ENCODE data around the gene ANKRD34A.

ANKRD34A gene

GRCh38 chr1:145955436-145955835 lies 8.9 kb downstream of the ANKRD34A start:
- DNase-seq (ENCODE audit: low read depth) = no peak
- no peak for TF ChIP-seq CTCF (IDR thresholded peaks at IDR 0.05; ENCODE audit: low read length, missing control alignments)
- H3K4me3 ChIP-seq (replicated peaks; ENCODE audit: low read depth, low read length) = peak overlapping the region; percentile 70

- no peak for DNase-seq (ENCODE audit: low read depth)
- no peak for TF ChIP-seq CTCF (IDR thresholded peaks at IDR 0.05; ENCODE audit: low read length, missing control alignments)
Observed at GRCh38 chr1:145953861-145954260, 10.5 kb downstream of the ANKRD34A start.

GRCh38 chr1:145952903-145953302 lies 11.5 kb downstream of the ANKRD34A start:
- no peak overlapping the region for H3K4me3 ChIP-seq (replicated peaks; ENCODE audit: low read depth, low read length)
- no peak for TF ChIP-seq CTCF (IDR thresholded peaks at IDR 0.05; ENCODE audit: low read length, missing control alignments)
- DNase-seq (ENCODE audit: low read depth) = no peak

More at GRCh38 chr1:145953861-145954260, 10.5 kb downstream of the ANKRD34A start:
- no peak overlapping the region for H3K4me3 ChIP-seq (replicated peaks; ENCODE audit: low read depth, low read length)

GRCh38 chr1:145951526-145951925 lies 12.8 kb downstream of the ANKRD34A start:
- no peak for DNase-seq (ENCODE audit: low read depth)
- H3K4me3 ChIP-seq (replicated peaks; ENCODE audit: low read depth, low read length) = no peak overlapping the region
- TF ChIP-seq CTCF (IDR thresholded peaks at IDR 0.05; ENCODE audit: low read length, missing control alignments) = no peak

GRCh38 chr1:145949219-145949618 lies 15.2 kb downstream of the ANKRD34A start:
- no peak for TF ChIP-seq CTCF (IDR thresholded peaks at IDR 0.05; ENCODE audit: low read length, missing control alignments)
- no peak for DNase-seq (ENCODE audit: low read depth)
- H3K4me3 ChIP-seq (replicated peaks; ENCODE audit: low read depth, low read length) = no peak overlapping the region

GRCh38 chr1:145947551-145947950 lies 16.8 kb downstream of the ANKRD34A start:
- TF ChIP-seq CTCF (IDR thresholded peaks at IDR 0.05; ENCODE audit: low read length, missing control alignments) = no peak
- H3K4me3 ChIP-seq (replicated peaks; ENCODE audit: low read depth, low read length) = no peak overlapping the region
- no peak for DNase-seq (ENCODE audit: low read depth)

- TF ChIP-seq CTCF (IDR thresholded peaks at IDR 0.05; ENCODE audit: low read length, missing control alignments) = no peak
- DNase-seq (ENCODE audit: low read depth) = no peak
- no peak overlapping the region for H3K4me3 ChIP-seq (replicated peaks; ENCODE audit: low read depth, low read length)
Observed at GRCh38 chr1:145946477-145946986, 17.8 kb downstream of the ANKRD34A start.

Data from fibroblast of pulmonary artery (primary cell).